ENCODE results near the gene PHF11. TPM values are rescaled to one million over a fixed set of nuclear protein-coding genes. Genes with fewer than 3 reads are reported as not detected.

PHF11 gene
- polyA plus RNA-seq, 2 of the 4 experiments (the other 2 are of a cell fraction): 7.1 to 11.7 TPM

GRCh38 chr13:49498206-49498605 lies 2.5 kb downstream of the PHF11 start:
- no peak for ATAC-seq
- Histone ChIP-seq H3K27ac (no peak overlapping the region), H3K4me1 (peaks cover 8% of the 10 kb centered on the region), H3K4me2 (no peak overlapping the region), H3K4me3 (no peak overlapping the region), H3K9me3 (no peaks in the 10 kb centered on the region)
- ChIA-PET CTCF (no interaction called here), POLR2A (no interaction called here)
- FAIRE-seq: no peak
- no peak for TF ChIP-seq RFX5 (IDR thresholded peaks at IDR 0.05)
- TF ChIP-seq RNF2 (IDR thresholded peaks at IDR 0.05; ENCODE audit: borderline replicate concordance, low read depth): no peak
- TF ChIP-seq ESRRA (IDR thresholded peaks at IDR 0.05; ENCODE audit: borderline replicate concordance, low read length): no peak
- TF ChIP-seq POLR2AphosphoS2 (conservative IDR thresholded peaks at IDR 0.05; ENCODE audit: low read length): no peak
- TF ChIP-seq MAZ (IDR thresholded peaks at IDR 0.05; ENCODE audit: borderline replicate concordance, low read depth, low read length): no peak
- TF ChIP-seq CHD4 (IDR thresholded peaks at IDR 0.05; ENCODE audit: borderline replicate concordance): no peak
- TF ChIP-seq PBX3 (IDR thresholded peaks at IDR 0.05): no peak
- no peak for TF ChIP-seq ZSCAN20 (CRISPR knock-in tag; IDR thresholded peaks at IDR 0.05)
- TF ChIP-seq ZFP36 (IDR thresholded peaks at IDR 0.05; ENCODE audit: borderline replicate concordance, partially characterized antibody): no peak
- TF ChIP-seq RAD21 (conservative IDR thresholded peaks at IDR 0.05 in 1 of 2, IDR thresholded peaks at IDR 0.05 in 1 of 2): no peak
- TF ChIP-seq ZNF302 (CRISPR knock-in tag; IDR thresholded peaks at IDR 0.05): no peak
- WGBS (ENCODE audit: missing lambda C conversion rate): 82% methylated on average over 4 of the region's 4 CpGs
- DNase-seq (ENCODE audit: low read depth in 1 of 2, low spot score in 1 of 2): no peak

GRCh38 chr13:49499889-49500660 lies 4.3 kb downstream of the PHF11 start:
- CTCF ChIA-PET: no interaction called here

More at GRCh38 chr13:49499889-49500660, 4.3 kb downstream of the PHF11 start:
- TF ChIP-seq E2F6 (IDR thresholded peaks at IDR 0.05; ENCODE audit: borderline replicate concordance, low read depth) (no peak), EHF (CRISPR knock-in tag; IDR thresholded peaks at IDR 0.05) (no peak), TFCP2L1 (CRISPR knock-in tag; IDR thresholded peaks at IDR 0.05) (no peak), GATA3 (IDR thresholded peaks at IDR 0.05; ENCODE audit: borderline replicate concordance) (no peak), ZC3H11A (IDR thresholded peaks at IDR 0.05) (no peak), CHD4 (IDR thresholded peaks at IDR 0.05; ENCODE audit: borderline replicate concordance) (no peak), PBX3 (IDR thresholded peaks at IDR 0.05) (no peak), HMGXB4 (CRISPR knock-in tag; IDR thresholded peaks at IDR 0.05; ENCODE audit: borderline replicate concordance) (no peak), HOXB5 (CRISPR knock-in tag; IDR thresholded peaks at IDR 0.05) (no peak), PHF8 (IDR thresholded peaks at IDR 0.05; ENCODE audit: borderline replicate concordance, low read depth) (no peak), ATOH8 (CRISPR knock-in tag; IDR thresholded peaks at IDR 0.05; ENCODE audit: low read depth) (no peak), KDM1A (IDR thresholded peaks at IDR 0.05; ENCODE audit: low read depth) (no peak), RCOR1 (IDR thresholded peaks at IDR 0.05; ENCODE audit: low read depth, low read length) (no peak)
- 83% methylated on average over 6 of the region's 6 CpGs for WGBS (ENCODE audit: missing lambda C conversion rate)
- POLR2A ChIA-PET: no interaction called here
- DNase-seq (ENCODE audit: low read depth in 1 of 2, low spot score in 1 of 2) (no peak), FAIRE-seq (no peak), ATAC-seq (no peak)
- Histone ChIP-seq H3K4me2 (no peak overlapping the region), H3K27ac (no peak overlapping the region), H3K4me3 (no peak overlapping the region), H3K4me1 (no peaks in the 10 kb centered on the region), H3K9me3 (no peaks in the 10 kb centered on the region)
